ENCODE data around the gene PGRMC1. TPM values are rescaled to one million over a fixed set of nuclear protein-coding genes. Genes with fewer than 3 reads are reported as not detected.
A peak's percentile ranks its signal among the peaks of the same experiment; 100 is the strongest.
"Not testable (repeated sequence)": the region's sequence is repeated elsewhere in the genome, so short reads cannot be mapped to it uniquely, and the experiment has no call there.

The PGRMC1 gene
- 16.5 TPM for total RNA-seq
- long read RNA-seq, transcript PGRMC1-201 (3 exons, 1,911 nt) = major isoform, 25 of 25 reads
- long read RNA-seq, partial matches to known transcripts = 0 of 25 reads
- long read RNA-seq, other reads (novel, unspliced or antisense) = 0 of 25 reads

DNA sequence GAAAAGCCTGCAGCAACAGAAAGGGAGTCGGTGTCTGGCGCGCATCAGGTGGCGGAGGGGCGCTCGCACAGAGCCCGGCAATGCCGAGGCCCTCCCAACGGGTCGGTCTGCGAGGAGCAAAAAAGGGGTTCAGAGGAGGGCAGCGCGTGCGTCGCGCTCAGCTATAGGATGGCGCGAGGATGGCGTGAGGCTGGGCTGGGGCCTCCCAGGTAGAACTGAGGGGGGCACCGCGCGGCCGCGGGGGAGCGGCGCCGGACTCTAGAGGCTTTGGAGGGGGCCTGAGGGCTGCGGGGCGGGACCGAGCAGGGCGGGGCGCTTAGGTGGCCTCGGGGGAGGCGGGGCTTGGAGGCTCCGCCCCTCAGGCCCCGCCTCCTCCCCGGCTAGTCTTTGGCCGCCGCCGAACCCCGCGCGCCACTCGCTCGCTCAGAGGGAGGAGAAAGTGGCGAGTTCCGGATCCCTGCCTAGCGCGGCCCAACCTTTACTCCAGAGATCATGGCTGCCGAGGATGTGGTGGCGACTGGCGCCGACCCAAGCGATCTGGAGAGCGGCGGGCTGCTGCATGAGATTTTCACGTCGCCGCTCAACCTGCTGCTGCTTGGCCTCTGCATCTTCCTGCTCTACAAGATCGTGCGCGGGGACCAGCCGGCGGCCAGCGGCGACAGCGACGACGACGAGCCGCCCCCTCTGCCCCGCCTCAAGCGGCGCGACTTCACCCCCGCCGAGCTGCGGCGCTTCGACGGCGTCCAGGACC is at the start of gene PGRMC1:
Gene PGRMC1 (plus strand): TSS at position 414 of the 751 bp plus-strand sequence. CDS start 79 bp downstream, at position 493.
- ATAC-seq = peak; percentile 98

DNA sequence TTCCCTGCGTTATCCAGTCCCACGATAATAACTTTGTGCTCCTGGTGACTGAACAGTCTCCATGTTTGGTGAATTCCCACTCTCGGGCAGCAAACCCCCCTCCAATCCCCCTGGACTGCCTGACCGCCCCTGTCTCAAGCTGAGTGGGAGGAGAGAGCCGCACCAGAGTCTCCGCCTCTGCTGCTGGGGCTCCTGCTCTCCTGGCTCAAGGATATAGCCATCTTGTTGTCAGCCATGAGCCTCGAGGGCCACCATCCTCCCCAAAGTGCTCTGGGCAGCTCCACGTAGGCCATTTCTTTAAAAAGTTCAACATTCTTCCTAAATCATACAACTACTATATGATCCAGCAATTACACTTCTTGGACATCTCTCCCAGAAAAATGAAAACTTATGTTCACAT is 49.3 kb upstream of the PGRMC1 start:
- intact Hi-C loops (cut with micrococcal nuclease) = no loop called here
- ATAC-seq = no peak

More for the DNA sequence above, at the start of gene PGRMC1:
- intact Hi-C loops (cut with micrococcal nuclease) = no loop called here
- peak; percentile 89 for DNase-seq

DNA sequence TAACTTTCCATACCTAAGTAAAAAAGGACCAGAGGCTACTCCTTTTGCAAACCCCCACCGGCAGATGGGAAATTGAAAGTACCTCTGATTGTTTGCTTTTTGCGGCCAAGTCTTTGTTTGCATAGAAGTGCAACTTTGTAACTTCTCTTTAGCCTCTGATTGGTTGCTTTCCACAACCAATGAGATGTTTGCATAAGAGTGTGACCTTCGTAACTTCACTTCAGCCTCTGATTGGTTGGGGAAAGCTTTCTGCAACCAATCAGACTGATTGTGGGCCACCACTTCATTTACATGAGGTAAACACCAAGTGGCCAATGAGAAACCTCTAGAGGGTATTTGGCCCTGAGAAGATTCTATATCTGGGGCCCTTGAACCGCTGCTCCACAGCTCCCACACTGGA is 48.8 kb upstream of the PGRMC1 start:
- DNase-seq = no peak
- ATAC-seq = no peak
- intact Hi-C loops (cut with micrococcal nuclease) = no loop called here

More for the DNA sequence above, 49.3 kb upstream of the PGRMC1 start:
- DNase-seq = no peak

DNA sequence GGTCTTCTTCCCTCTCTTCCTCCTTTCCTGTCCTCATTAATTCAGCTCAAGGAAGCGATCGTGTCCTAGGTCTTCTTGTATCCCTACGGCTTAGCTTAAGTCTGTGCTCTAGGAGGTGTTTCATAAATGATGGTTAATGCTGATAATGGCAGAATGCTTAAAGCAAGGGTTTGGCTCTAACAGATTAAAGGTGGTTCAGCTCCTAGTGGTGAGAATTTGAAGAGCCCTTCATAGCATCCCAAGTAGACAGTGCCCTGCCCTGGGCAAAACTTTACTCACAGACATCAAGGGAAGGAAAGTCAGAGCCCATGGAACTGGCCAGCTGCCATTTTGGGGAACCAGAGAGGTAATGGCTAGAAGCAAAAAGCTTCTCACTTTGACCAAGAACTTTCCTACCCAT is 47.0 kb upstream of the PGRMC1 start:
- intact Hi-C loops (cut with micrococcal nuclease) = no loop called here
- peak; percentile 19 for DNase-seq
- ATAC-seq = no peak

DNA sequence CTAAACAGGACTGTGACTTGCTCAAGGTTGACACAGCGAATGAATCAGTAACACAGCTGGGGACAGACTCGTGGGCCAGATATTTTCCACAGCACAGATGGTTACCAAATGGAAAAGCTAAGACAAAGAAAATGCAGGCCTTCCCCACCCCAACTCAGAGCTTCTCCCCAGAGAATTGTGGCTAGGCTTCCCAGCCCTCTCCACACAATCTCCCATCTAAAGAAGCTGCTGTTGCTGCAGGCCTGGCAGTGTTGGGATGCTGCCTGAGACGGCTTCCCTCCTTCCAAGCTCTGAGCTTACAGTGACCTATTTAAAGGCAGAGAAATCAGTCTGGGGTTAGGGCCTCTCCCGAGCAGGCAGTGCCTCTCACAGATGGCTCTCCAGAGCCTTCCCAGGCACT is 46.5 kb upstream of the PGRMC1 start:
- intact Hi-C loops (cut with micrococcal nuclease) = no loop called here
- DNase-seq (peak; percentile 68), ATAC-seq (peak; percentile 91)

DNA sequence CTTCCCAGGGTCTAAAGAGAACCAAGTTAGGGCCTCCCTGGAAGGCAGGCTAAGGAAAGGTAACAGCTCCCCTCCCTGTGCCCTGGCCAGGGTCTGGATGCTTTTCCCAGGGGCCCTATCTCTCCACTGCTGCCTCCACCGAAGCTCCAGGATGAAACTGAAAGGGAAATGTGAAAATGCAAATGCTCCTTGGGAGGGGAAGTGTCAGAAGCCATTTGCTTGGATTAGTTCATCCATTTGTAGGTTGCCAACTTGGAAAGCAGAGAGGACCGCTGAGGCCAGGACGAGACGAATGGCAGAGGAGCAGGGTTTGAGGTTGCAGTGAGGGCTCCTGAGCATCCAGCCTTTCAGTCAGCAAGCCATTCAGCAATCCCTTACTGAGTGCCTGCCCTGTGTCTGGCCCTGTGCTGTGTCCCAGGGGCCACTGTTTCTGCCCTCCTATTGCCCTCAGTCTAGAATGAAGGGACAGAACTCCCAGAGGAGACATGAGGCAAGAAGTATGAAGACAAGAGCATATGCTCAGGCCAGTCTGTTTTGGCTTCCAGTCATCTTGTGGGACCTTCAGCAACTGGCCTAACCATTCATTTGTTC is 45.9 kb upstream of the PGRMC1 start:
- intact Hi-C loops (cut with micrococcal nuclease) = no loop called here
- ATAC-seq (peak; percentile 65), DNase-seq (peak; percentile 39)

DNA sequence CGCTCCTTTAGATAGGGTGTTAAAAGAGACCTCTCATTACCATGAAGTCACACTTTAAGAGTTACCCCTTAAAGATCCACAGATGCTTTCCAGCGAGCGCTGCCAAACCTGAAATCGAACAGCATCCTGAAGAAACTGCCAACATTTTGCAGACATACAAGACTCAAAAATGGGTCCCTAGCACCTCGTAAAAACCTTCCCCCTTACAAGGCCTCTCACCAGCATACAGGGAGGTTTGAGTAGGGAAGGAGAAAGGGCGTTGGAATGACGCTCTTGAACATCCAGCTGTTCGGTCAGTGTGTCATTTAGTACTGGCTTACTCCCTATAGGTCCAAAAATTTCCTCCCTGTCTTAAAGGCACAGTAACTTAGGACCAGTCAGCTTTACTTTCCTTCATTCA is 45.3 kb upstream of the PGRMC1 start:
- DNase-seq = peak; percentile 23
- intact Hi-C loops (cut with micrococcal nuclease) = no loop called here
- ATAC-seq = peak; percentile 75

DNA sequence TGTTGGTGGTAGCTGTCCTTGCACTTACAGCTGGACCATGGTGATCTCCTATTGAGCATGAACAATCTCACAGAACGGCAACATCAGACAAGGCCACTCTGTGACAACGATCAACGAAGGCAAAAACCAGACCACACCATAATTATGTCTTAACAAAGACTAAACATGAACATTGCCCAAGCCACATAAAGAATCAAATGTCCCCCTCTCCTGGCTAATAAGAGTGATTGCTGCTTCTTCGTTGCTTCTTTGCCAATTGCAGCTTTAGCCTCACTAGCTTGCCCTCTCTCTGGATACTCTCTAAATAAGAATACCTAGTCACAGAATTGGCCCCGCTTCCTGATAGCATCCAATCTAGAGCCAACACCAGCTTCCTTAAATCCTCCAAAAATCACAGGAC is 41.5 kb upstream of the PGRMC1 start:
- DNase-seq = no peak
- no peak for ATAC-seq
- intact Hi-C loops (cut with micrococcal nuclease) = no loop called here

DNA sequence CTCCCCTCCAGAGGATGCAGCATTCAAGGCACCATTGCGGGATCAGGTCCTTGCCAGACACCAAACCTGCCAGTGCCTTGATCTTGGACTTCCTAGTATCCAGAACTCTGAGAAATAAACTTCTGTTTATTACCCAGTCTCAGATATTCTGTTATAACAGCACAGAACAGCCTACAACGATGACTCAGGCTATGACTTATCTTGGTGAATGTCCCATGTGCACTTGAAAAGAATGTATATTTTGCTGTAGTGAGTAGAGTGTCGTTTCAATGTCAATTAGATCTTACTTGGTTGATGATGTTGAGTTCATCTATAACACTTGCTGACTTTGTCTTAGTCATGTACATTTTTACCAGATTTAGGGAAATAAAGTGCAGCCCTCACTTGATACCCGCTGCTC is 34.5 kb upstream of the PGRMC1 start:
- DNase-seq = no peak
- intact Hi-C loops (cut with micrococcal nuclease) = no loop called here
- ATAC-seq = no peak

DNA sequence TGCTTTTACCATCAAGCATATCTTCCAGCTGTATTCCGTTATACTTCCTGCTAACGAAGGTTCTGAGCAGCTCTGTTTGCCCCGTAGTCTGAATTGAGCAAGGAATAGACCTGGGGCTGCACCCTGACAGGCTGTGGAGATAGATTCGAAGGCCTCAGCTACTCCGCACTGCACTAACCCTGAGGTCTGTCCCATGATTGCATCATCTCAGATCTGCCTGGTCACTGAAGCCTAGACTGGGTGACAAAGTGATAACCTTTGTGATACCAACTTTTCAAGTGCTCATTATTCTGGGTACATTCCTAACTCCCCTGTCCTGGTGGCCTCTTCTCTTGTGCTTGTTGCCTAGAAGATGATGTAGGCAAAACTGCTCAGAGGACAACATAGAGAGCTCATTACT is 29.9 kb upstream of the PGRMC1 start:
- no peak for DNase-seq
- no peak for ATAC-seq
- intact Hi-C loops (cut with micrococcal nuclease) = no loop called here

DNA sequence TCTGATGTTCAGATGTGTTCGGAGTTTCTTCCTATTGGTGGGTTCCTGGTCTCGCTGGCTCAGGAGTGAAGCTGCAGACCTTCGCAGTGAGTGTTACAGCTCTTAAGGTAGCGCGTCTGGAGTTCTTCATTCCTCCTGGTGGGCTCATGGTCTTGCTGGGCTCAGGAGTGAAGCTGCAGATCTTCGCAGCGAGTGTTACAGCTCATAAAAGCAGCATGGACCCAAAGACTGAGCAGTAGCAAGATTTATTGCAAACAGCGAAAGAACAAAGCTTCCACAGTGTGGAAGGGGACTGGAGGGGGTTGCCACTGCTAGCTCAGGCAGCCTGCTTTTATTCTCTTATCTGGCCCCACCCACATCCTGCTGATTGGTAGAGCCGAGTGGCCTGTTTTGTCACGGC is 28.6 kb upstream of the PGRMC1 start:
- intact Hi-C loops (cut with micrococcal nuclease); ATAC-seq; DNase-seq: not testable (repeated sequence)

DNA sequence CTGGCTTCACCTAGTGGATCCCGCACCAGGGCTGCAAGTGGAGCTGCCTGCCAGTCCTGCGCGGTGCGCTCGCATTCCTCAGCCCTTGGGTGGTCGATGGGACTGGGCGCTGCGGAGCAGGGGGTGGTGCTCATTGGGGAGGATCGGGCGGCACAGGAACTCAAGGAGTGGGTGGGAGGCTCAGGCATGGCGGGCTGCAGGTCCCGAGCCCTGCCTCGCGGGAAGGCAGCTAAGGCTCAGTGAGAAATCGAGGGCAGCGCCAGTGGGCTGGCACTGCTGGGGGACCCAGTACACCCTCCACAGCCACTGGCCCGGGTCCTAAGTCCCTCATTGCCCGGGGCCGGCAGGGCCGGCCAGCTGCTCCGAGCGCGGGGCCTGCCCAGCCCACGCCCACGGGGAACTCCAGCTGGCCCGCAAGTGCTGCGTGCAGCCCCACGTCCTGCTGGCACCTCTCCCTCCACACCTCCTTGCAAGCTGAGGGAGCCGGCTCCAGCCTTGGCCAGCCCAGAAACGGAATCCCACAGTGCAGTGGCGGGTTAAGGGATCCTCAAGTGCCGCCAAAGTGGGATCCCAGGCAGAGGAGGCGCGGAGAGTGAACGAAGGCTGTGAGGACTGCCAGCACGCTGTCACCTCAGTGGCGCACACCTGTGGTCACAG is 27.6 kb upstream of the PGRMC1 start:
- ATAC-seq (no peak), DNase-seq (no peak)

DNA sequence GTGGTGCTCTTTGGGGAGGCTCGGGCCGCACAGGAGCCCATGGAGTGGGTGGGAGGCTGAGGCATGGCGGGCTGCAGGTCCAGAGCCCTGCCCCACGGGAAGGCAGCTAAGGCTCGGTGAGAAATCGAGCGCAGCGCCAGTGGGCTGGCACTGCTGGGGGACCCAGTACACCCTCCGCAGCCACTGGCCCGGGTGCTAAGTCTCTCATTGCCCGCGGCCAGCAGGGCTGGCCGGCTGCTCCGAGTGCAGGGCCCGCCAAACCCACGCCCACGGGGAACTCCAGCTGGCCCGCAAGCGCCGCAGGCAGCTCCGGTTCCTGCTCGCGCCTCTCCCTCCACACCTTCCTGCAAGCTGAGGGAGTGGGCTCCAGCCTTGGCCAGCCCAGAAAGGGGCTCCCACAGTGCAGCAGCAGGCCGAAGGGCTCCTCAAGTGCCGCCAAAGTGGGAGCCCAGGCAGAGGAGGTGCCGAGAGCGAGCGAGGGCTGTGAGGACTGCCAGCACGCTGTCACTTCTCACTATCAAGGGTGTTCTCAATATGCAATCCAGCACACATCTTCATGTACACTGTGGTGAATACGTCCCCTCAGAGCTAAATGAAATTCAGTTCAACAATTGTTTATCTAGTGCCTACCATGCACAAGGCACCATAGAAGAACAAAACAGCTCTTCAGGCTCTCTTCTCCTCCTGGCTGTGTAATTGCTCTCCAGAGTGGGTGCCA is 25.0 kb upstream of the PGRMC1 start:
- DNase-seq (peak; percentile 23), ATAC-seq (peak; percentile 73)
- intact Hi-C loops (cut with micrococcal nuclease) = loop anchor here (10.0 kb wide), 1 partner anchor 76 kb away; no protein-coding TSS in a partner anchor

More for the DNA sequence above, 27.6 kb upstream of the PGRMC1 start:
- intact Hi-C loops (cut with micrococcal nuclease) = no loop called here

DNA sequence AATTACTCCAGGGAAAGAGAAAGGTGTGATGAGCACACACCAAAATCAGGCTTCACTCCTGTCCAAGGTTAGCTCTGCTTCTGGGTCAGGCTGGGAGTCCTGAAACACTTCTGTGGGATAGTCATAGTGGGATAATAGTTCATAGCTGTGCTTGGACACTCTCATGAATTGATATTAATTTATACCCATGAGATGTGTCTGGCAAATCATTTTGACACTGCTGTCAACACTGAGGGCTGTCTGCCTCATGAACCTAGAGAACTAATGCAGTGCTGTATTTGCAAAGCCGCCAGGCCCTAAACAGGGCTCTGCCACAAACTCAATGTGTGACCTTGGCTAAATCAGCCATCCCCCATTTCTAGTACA is 24.5 kb upstream of the PGRMC1 start:
- intact Hi-C loops (cut with micrococcal nuclease) = loop anchor here (10.0 kb wide), 1 partner anchor 77 kb away; no protein-coding TSS in a partner anchor
- peak; percentile 98 for ATAC-seq
- peak; percentile 36 for DNase-seq

DNA sequence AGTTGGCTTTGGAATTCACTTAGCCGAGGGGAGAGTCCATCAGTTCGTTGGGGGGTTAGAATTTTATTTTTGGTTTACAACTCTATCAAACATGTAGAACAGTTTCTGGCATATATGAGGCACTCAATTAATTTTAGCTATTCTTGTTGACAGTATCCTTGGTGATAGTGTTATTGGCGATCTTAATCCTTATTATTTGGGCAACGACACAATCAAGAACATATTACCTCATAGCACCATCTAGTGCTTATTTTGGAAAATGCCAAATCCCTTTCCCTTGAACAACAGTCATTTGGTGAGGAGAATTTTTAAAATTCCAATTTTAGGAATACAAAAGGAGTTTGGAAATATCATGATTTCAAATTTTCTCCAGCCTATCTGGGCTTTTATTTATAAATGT is 17.9 kb upstream of the PGRMC1 start:
- ATAC-seq (no peak), DNase-seq (no peak)
- intact Hi-C loops (cut with micrococcal nuclease) = loop anchor here (10.0 kb wide), 1 partner anchor 83 kb away; no protein-coding TSS in a partner anchor

DNA sequence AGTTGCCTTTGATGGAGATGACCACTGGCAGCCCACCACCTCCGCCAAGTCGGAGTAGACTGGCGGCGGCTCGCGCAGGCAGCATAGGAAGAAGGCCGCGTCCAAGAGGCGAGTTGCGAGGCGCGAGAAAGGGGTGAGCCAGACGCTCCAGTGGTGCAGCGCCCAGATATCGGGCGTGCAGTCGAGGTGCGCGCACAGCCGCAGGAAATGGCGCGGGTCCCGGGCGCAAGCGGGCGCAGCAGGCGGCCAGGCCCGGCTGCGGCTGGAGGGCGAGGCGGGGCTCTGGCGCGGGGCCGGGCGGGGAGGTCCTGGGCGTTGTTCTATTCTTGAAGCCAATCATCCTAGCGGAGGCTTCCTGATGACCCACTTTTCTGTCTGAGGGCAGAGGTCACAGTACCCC is 13.2 kb upstream of the PGRMC1 start:
- intact Hi-C loops (cut with micrococcal nuclease) = no loop called here
- no peak for ATAC-seq

DNA sequence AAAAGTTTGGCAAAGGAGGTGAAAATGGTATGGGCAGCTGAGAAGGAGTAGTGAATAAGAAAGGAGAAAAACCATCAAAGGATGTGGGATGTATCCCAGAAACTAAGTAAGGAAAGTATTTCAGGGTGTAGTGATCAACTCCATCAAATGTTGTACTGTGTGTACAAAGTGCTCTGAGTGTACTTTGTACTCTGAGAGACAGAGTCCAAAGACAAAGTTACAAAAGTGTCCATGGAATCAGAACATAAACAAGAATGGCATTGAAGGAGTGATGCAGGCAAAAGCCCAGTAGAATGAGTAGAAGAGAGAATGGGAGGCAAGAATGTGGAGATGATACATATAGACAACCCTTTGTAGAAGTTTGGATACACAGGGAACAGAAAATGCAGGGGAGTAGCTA is 12.3 kb upstream of the PGRMC1 start:
- DNase-seq (no peak), ATAC-seq (no peak)
- intact Hi-C loops (cut with micrococcal nuclease) = no loop called here

More for the DNA sequence above, 13.2 kb upstream of the PGRMC1 start:
- DNase-seq = no peak

DNA sequence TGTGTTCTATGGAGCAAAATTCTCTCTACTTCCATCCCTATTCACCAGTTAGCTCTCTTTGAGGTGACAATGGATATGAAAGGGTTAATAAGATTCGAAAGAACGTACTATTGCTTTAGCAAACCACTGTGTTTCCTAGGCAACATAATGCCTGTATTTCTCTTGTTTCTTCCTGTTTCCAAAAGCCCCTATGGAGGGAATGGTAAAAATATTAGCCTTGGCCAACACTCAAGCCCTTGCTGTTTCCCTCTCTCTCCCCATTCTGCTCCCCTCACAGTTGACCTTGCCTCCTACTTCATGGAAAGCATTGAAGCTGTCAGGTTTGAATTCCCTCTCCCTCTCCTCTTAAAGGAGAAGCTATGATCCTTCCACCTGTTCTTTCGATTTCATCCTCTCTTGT is 9.6 kb upstream of the PGRMC1 start:
- intact Hi-C loops (cut with micrococcal nuclease) = no loop called here
- ATAC-seq (no peak), DNase-seq (no peak)

DNA sequence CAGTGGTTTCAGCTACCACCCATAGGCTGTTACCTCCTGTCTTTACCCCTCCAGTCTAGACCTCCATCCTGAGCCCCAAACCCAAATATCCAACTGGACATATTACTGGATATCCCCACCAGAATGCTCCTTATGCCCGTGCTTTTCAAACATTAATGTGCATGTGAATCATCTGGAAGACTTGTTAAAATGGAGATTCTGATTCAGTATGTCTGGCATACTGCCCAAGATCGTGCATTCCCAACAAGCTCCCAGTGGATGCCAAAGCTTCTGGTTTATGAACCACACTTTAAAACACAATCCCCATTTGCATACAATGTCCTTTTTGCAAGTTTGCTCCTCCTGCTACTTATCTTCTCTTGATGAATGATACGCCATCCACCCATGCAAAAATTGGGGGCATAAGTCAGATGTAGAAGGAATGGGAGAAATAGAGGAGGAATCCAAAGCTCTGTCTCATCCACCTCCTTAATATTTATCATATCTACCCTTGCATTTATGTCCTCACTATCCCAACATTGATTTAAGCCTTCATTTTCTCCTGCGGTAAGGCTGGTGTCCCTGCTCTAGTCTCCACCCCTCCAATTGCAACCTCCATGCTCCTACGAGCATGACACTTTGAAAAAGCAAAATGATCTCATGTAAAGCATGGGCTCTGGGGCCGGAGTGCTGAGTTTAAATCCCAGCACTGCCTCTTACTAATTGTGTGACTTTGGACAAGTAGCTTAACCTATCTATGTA is 7.4 kb upstream of the PGRMC1 start:
- intact Hi-C loops (cut with micrococcal nuclease) = no loop called here
- DNase-seq (no peak), ATAC-seq (no peak)
